Fibroblast of lung (primary cell): ENCODE data around the gene RSPH3.

ENCODE experiments used
- EZH2 ChIP-seq: IDR thresholded peaks from 2 replicates; pipeline ENCODE4 v1.5.1; 2012; ENCODE audit warnings: low read length, control low read depth, mild to moderate bottlenecking; ENCODE audit errors: missing control alignments
- TF ChIP-seq, protein P1 (sequence below), 2 donors: IDR thresholded peaks in 1 of 2; conservative IDR thresholded peaks in 1 of 2; 1 replicate in 1 of 2; 2 replicates in 1 of 2; pipeline ENCODE4 v1.5.1; 2011 to 2012; ENCODE audit warnings: low read length in 2 of 2, control low read depth in 1 of 2, inconsistent platforms in 1 of 2, low read depth in 1 of 2, mild to moderate bottlenecking in 1 of 2

DNA sequence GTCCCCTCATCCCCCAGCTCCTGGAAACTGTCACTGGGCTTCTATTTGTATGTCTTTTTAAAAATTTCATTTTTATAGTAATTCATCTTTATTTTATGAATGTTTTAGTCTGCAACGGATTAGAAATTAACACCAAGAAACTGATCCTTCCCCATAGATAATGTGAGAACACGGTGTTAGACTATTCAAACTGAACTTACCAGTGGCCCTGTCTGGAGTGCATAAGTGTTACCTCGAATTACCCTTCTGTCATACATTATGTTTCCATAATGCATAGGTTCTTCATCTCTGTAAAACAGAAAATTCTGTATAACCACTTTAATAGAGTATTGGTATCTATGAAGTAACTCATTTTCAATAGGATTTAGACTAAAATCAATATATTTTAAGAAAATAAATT, 6.4 kb downstream of the RSPH3 start:
- TF ChIP-seq, protein P1, sequence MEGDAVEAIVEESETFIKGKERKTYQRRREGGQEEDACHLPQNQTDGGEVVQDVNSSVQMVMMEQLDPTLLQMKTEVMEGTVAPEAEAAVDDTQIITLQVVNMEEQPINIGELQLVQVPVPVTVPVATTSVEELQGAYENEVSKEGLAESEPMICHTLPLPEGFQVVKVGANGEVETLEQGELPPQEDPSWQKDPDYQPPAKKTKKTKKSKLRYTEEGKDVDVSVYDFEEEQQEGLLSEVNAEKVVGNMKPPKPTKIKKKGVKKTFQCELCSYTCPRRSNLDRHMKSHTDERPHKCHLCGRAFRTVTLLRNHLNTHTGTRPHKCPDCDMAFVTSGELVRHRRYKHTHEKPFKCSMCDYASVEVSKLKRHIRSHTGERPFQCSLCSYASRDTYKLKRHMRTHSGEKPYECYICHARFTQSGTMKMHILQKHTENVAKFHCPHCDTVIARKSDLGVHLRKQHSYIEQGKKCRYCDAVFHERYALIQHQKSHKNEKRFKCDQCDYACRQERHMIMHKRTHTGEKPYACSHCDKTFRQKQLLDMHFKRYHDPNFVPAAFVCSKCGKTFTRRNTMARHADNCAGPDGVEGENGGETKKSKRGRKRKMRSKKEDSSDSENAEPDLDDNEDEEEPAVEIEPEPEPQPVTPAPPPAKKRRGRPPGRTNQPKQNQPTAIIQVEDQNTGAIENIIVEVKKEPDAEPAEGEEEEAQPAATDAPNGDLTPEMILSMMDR (conservative IDR thresholded peaks at IDR 0.05 in 1 of 2, IDR thresholded peaks at IDR 0.05 in 1 of 2; ENCODE audit: low read depth in 1 of 2, low read length in 2 of 2) = no peak
- TF ChIP-seq EZH2 = no peak
